ENCODE data around the gene ZSCAN5A.
"Not testable (repeated sequence)": the region's sequence is repeated elsewhere in the genome, so short reads cannot be mapped to it uniquely, and the experiment has no call there.

ZSCAN5A gene

DNA sequence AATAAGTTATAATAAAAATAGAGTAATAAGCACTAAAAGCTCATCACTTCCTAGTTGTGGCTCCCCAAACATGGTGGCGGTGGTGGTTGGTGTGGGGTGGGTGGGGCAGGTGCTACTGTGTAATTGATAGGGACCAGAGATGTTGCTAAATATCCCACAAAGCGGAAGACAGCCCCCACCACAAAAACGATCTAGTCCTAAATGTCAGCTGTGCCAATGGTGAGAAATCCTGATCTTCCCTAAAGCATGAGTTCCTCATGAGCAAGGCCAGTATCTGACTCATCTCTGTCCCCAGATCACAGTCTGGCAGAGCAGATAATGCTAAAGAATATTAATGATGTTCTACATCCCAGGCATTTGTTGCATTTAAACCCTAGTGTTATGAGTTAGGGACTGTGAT is 44.0 kb downstream of the ZSCAN5A start:
- peak; percentile 96 for DNase-seq

DNA sequence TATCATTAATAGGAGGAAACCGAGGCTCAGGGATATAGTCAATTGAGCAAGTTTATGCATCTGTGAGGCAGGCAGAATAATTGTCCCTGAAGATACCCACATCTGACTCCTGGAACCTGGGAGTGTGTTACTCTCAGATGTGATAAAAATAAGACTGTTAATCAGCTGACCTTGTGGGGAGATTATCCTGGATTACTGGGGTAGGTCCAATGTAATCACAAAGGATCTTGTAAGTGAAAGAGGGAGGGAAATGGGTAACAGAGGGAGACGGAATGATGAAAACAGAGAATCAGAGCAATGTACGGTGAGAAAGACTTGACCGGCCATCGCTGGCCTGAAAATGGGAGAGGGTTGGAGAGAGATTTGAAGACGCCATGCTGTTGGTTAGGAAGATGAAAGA is 45.3 kb downstream of the ZSCAN5A start:
- no peak for DNase-seq

DNA sequence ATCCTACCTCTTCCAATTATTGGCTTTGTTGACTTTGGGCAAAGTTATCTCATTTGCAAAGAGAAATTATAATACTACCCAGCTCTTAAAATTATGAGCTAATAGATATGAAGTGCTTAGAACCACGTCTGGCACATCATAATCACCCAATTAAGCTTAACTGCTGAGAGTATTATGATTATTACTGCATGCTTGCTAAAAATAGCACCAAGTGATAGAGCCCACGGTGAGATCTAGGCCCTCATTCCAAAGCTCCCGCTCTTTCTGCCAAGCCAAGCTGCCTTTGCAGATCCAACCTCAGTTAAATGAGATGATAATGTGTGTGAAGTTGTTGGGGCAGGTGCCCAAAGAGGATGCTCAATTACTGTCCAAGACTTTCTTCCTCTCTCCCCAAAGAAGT is 48.6 kb downstream of the ZSCAN5A start:
- DNase-seq: no peak

DNA sequence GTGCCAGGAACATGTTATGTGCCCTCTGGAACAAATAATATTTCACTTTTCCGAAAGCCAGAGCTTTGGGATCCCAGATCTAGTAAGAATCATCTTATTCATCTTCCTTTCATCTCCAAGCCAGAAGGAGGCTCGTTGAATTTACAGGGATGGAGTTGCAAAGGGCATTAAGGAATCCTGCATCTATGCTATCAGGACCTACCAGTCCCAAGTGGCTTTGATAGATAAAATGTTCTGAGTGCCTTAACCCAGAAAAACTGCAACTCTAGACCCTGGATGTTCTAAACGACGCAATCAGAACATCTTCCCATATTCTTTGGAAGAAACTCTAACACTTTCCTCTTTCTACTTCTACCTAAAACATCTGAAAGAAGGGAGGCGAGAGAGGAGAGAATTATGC is 51.3 kb downstream of the ZSCAN5A start:
- no peak for DNase-seq

DNA sequence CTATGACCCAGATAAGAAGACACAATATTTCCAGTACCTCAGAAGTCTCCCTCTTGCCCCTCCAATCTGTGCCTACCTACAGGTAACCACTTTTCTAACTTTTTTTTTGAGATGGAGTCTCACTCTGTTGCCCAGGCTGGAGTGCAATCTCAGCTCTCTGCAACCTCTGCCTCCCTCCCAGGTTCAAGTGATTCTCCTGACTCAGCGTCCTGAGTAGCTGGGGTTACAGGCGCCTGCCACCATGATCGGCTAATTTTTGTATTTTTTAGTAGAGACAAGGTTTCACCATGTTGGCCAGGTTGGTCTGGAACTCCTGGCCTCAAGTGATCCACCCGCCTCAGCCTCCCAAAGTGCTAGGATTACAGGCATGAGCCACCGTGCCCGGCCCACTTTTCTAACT is 52.7 kb downstream of the ZSCAN5A start:
- not testable (repeated sequence) for DNase-seq

DNA sequence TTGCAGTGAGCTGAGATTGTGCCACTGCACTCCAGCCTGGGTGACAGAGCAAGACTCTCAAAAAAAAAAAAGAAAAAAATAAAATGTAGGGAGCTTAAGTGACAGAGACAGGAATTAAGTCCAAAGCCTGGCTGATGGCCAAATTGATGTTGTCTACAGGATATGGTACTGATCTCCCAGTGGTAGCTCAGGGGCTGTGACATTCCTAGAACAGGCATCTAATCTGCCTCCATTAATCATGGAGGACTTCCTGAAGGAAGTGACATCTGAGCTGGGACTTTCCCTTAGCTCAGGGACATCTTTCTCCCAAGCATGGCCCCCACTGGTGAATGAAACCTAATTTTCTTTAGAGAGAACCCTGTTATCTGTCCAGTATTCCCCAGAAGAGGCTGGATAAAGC is 53.5 kb downstream of the ZSCAN5A start:
- peak; percentile 5 for DNase-seq

DNA sequence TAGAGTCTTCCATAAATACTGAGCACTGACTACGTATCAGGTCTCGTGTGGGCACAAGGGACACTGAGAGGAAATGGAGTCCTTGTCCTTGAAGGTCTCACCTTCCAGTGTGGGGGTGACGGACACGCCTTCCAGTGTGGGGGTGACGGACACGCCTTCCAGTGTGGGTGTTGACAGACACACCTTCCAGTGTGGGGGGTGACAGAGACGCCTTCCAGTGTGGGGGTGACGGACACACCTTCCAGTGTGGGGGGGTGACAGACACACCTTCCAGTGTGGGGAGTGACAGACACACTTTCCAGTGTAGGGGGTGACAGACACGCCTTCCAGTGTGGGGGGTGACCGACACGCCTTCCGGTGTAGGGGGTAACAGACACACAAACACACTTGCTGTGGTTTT is 56.4 kb downstream of the ZSCAN5A start:
- no peak for DNase-seq

DNA sequence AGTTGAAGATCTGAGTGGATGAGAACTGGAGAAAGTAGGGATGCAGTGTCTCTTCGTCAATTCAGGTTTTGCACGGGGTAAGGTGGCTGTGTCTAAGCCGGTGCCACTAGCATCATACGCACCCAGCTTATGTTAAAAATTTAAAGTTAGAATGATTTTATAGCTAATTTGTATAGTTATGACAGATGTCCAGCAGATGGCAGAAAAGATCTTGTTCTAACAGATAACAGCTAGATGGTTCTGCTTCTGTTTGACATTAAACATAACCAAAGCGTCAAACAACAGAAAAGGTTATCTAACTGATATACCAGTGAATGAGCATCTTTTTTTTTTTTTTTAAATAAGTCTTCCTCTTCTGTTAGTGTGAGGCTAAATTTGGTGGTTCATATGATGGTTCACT is 60.9 kb downstream of the ZSCAN5A start:
- peak; percentile 83 for DNase-seq

DNA sequence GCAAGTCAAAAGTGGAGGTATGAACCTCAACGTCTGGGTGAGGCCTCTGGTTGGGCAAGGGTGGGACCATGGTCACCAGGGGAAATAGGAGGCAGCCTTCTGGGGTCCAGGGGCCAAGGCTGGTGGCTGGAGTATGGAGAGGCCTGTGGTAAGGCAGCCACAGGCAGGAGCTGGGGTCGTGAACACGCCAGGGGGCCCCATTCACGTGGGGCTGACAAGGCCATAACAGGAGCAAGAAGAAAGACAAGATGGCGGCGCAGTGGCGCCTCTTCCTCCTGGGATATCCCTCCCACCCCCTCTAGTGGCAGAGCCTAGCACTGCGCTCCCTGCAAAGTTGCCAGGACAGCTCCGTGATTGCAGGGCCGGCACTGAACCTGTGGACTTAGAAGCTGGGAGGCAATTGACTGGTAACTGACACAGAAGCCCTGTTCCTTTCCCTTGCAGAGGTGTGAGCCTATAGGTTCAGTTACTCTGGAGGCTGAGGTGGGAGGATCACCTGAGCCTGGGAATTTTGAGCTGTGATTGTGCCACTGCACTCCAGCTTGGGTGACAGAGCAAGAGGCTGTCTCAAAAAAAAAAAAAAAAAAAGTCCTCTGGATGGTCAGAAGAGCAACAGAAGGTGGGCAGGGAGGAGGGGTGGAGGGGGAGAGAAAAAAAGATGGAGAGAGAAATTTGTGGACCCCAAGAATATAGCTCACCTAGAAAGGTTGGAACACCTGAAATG is 61.8 kb downstream of the ZSCAN5A start:
- peak; percentile 65 for DNase-seq

DNA sequence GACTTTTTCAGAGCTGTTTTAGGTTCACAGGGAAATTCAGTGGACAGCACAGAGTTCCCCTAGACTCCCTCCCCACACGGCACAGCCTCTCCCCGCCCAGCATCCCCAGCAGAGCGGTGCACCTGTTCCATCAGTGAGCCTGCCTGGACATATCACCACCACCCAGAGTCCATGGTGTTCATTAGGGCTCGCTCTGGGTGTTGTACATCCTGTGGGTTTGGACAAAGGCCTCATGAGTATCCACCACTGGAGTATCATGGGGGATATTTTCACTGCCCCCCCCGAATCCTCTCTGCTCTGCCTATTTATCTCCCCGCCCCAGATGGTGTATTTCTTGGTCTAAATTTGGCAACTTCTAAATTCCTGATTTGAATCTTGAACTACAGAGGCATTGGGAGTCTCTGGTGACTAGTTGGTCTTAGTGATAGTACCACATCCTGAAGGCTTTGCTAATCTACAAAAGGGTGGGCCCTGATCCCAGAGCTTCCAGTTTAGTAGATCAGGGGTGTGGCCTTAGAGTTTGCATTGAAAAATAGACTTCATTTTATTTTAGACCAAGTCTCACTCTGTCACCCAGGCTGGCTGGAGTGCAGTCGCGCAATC is 65.8 kb downstream of the ZSCAN5A start:
- not testable (repeated sequence) for DNase-seq

DNA sequence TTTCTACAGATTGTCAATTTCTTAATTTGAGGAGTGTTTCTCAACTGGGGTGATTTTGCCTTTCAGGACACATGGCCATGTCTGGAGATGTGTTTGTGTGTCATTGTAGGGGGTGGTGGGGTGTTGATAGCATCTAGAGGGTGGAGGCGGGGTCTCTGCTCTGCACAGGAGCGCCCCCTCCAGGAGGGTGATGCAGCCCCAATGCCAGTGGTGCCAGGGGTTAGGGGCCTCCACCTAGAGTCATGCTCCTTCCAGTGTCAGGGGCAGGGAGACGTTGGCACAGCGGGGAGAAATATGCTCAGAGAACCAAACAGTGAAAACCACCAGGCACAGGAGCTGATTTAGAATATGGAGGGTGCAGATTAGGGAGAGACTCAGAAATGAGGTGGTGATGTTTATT is 68.9 kb downstream of the ZSCAN5A start:
- DNase-seq: not testable (repeated sequence)

DNA sequence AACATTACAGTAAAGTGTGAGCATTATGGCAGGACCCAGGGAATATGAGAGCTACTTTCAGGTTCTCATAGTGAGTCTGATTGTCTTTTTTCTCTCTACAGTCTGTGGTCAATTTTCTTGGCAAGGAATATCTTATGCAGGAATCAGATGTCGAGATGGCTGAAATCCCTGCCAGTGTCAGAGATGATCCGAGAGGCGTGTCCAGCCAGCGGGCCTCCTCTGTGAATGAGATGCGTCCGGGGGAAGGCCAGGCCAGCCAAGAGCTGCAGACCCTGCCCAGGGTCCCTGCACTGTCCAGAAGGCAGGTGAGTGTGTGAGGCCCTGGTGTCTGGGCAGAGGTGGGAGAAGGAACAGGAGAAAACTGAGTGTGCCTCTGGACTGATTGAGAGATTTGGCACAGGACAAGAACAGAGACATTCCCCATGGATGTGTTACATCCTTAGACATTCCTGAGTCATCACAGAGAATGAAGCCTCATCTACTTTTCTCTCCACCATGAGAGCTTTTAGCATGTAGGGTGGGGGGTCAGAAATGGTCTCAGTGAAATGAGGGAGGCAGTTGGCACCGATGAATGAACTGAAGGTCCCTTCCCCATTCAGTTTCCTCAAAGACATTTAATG is 69.4 kb downstream of the ZSCAN5A start:
- DNase-seq: no peak

DNA sequence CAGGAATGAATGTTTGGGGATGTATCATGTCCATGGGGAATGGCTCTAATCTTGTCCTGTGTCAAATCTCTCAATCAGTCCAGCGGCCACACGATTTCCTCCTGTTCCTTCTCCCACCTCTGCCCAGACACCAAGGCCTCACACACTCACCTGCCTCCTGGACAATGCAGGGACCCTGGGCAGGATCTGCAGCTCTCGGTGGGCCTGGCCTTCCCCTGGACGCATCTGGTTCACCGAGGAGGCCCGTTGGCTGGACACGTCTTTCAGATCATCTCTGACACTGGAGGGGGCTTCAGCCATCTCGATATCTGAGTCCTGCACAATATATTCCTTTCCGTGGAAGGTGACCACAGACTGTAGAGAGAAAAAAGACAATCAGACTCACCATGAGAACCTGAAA is 91.2 kb downstream of the ZSCAN5A start:
- DNase-seq: no peak

DNA sequence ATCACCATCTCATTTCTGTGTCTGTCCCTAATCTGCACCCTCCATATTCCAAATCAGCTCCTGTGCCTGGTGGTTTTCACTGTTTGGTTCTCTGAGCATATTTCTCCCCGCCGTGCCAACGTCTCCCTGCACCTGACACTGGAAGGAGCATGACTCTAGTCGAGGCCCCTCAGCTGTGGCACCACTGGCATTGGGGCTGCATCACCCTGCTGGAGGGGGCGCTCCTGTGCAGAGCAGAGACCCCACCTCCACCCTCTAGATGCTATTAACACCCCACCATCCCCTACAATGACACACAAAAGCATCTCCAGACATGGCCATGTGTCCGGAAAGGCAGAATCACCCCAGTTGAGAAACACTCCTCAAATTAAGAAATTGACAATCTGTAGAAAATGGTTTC is 91.7 kb downstream of the ZSCAN5A start:
- DNase-seq: no peak

DNA sequence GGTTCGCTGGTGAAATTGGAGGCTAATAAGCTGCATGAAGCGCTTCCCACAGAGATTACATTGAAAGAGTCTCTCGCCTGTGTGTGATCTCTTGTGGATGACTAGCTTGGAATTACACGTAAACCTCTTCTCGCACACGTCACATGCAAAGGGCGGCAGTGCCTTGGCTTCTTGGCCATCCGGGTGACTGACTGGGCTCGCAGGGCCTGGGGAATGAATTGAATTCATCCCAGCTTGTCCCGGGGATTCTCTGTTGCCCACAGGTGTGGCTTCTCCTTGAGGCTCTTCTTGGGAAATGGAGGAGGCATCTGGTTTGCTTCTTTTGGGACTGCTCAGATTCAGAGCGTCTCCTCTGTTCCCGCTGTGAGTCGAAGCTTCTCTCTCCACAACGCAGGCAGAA is 92.8 kb downstream of the ZSCAN5A start:
- no peak for DNase-seq

DNA sequence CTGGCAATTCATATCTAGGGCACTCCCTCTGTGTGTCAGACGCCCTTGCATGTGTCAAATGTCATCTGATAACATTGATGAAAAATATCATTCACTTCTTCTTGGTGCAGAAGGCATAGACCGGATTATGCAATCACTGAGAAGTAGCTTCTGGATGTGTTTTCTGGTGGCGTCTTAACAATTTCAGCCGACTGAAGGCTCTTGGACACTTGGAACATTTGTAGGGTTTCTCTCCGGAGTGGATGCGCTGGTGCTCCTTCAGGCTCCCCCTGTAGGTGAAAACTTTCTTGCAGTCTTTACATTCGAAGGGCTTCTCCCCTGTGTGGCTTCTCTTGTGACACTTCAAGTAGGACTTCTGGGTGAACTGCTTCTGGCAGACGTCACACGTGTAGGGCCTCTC is 93.2 kb downstream of the ZSCAN5A start:
- not testable (repeated sequence) for DNase-seq

DNA sequence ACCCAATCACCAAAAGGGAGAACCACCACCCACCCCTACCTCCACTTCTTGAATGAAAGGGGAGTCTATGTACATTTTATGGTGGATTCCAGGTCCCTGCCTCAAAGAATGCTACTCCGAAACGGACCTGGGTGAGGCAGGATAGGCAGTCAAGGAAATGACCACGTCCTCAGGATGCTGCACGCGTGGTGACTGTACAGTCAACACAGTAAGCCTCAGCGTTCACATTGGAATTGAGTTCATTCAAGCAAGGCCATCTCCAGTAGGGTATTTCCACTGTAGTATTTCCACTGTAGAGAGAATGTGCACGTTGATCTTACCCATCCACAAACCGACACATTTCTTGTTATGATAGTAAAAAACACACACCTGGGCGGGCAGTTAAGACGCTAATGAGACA is 95.7 kb downstream of the ZSCAN5A start:
- no peak for DNase-seq

DNA sequence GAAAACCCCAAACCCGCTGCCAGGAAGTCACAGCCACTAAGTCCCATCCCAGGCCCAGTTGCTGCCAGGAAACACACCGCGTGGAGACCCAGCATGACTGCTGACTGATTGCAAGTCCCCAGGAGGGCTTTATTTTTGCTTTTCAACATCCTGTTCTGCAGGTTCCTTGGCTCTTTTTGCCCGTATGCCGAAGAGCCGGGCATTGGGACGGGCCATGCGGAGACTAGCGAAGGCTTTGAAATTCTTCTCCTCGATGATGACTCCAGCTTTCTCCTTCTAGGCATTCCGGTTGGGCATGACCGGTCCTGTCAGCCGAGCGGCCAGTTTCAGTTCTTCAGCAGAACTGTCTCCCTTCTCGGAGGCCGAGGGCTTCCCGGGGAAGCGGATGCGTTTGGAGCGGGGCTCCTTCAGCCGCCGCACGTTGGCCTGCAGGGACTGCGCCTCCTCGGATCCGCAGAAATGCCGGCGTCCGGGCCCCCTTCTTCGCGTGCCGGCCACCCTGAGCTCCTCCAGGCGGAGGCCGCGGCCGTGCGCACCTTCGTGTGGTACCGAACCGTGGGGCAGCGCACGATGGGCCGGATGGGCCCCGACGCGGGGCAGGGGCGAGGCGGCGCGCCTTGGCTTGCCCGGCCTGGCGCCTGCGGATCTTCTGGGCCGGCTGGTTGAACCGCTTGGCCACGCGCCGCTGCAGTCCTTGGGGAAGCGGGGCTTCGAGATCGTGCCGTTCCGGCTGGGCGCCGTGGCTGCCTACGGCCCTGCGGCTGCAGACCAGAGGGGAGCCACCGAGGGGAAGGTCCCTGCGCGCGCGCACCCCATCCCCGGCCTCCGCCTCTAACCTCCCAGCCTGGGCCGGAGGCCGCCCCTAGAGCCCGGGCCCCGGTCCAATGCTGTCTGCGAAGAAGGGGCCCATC is 97.3 kb downstream of the ZSCAN5A start:
- peak; percentile 32 for DNase-seq

DNA sequence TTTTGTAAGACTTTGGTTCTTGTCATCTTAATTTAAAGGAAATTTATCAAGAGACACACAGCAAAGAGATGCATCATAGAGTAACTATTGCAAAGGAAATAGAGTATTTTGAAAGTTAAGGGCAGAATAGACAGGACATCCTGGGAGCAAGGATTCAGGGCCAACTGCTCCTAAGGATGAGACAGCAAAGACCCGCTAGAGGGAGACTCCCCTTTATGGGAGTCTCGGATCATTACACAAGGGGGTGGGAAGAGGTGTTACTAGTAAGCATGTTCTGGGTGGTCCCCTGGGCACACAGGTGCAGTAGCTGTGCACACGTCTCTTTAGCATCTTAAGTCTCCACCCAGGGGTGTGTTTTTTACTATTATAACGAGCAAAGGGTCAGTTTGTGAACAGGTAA is 102.9 kb downstream of the ZSCAN5A start:
- no peak for DNase-seq

DNA sequence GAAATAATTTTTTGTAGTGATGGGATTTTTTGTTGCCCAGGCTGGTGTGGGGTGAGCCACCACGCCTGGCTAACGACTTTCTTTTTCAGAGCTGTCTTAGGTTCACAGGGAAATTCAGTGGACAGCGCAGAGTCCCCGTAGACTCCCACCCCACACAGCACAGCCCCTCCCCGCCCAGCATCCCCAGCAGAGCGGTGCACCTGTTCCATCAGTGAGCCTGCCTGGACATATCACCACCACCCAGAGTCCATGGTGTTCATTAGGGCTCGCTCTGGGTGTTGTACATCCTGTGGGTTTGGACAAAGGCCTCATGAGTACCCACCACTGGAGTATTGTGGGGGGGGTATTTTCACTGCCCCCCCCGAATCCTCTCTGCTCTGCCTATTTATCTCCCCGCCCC is 104.6 kb downstream of the ZSCAN5A start:
- DNase-seq: not testable (repeated sequence)

DNA sequence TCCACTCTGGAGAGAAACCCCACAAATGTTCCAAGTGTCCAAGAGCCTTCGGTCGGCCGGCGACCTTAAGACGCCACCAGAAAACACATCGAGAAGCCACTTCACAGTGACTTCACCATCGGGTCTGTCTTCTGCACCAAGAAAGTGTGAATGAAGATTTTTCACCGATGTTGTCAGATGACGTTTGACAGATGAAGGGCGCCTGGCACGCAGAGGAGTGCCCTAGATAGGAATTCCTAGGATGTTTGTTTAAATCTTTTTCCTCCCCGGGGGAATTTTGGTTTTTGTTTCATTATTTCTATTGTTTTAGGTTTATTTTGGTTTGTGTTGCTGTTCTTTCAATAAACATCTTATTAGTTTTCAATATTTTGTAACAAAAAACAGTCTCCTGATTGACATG is 105.5 kb downstream of the ZSCAN5A start:
- no peak for DNase-seq

DNA sequence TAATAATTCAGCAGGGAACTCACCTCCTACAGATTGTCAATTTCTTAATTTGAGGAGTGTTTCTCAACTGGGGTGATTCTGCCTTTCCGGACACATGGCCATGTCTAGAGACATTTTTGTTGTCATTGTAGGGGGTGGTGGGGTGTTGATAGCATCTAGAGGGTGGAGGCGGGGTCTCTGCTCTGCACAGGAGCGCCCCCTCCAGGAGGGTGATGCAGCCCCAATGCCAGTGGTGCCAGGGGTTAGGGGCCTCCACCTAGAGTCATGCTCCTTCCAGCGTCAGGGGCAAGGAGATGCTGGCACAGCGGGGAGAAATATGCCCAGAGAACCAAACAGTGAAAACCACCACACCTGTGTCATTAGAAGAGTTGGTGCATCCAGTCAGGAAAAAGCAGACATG is 107.1 kb downstream of the ZSCAN5A start:
- DNase-seq: not testable (repeated sequence)

DNA sequence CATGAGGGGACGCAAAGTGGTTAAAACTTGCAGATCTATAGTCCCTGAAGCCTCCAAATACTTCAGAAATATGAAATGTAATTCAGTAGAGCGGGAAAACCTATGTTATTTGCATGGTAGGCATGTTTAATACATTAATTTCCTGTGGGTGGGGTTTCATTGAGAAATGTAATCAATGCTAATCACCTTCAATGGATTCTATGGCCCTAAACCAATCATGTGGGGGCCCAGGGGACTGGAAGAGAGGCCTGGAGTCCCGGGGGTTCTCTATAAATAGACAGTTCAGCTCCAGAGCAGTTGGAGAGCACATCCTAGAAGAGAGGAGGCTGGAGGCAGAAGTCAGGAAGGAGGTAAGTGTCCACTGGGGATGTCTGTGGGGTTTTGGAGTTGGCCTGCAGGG is 112.7 kb downstream of the ZSCAN5A start, which contains the start of gene ZSCAN5C:
TSS of gene ZSCAN5C (plus strand) at position 301 of the 400 bp plus-strand sequence. CDS start 3,641 bp downstream, outside the sequence.
- no peak for DNase-seq

Data from inflammatory macrophage treated with lipopolysaccharide for 4 hours (primary cell).